GM20000 (cell line): Measurements from ENCODE around the gene TAF1.
A peak's percentile ranks its signal among the peaks of the same experiment; 100 is the strongest.
"Not testable (repeated sequence)": the region's sequence is repeated elsewhere in the genome, so short reads cannot be mapped to it uniquely, and the experiment has no call there.

Experiments
- DNase-seq: peaks from one replicate; pipeline ENCODE4 v3.0.0; 2012; ENCODE audit warnings: low spot score
- CTCF ChIP-seq: IDR thresholded peaks from 2 replicates; pipeline ENCODE4 v1.5.1; 2012; ENCODE audit warnings: mild to moderate bottlenecking, control low read depth; ENCODE audit errors: extremely low read depth, missing control alignments

The TAF1 gene

GRCh38 chrX:71365356-71365874 is 742 bp upstream of the TAF1 start:
- no peak for DNase-seq
- no peak for TF ChIP-seq CTCF

DNA sequence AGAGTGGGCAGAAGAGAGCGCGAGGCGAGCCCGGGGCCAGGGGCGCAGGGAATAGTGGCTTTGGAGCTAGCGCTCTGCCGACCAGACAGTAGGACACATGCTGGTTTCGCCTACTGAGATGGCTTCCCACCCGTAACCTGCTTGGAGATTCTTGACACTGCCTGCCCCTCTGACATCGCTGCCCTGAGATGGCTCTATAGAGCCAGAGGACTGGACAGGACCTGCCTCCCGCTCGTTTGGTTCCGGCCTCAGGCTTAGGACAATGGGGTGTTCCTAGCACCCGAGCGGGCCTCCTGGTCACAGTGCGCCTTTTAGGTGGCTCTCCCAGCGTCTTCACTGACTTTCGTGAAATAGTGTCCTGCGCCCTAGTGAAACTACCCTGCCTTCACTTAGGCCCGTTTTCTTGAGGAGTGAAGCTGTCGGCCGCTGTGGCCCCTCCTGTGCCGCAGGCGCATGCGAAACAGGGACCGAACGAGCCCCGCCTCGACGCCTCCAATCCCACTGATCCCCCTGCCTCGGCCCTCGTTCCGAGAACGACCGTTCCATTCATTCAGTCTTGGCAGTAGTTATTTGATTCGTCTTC is 608 bp downstream of the TAF1 start:
- no peak for TF ChIP-seq CTCF
- DNase-seq: peak; percentile 4

DNA sequence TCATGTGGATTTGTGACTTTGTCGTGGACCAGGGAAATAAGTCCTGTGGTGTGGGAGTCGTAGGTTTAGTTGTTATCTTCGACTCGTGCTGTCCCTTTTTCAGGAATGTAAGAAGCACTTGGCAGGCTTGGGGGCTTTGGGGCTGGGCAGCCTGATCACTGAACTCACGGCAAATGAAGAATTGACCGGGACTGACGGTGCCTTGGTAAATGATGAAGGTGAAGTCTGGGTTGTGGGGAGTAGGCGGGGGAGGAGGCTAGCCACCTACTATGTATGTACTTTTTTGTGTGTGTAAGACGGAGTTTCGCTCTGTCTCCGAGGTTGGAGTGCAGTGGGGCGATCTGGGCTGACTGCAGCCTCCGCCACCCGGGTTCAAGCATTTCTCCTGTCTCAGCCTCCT is 1.2 kb downstream of the TAF1 start:
- DNase-seq: no peak
- TF ChIP-seq CTCF: no peak

GRCh38 chrX:71372388-71372787 is 6.2 kb downstream of the TAF1 start:
- TF ChIP-seq CTCF: no peak
- no peak for DNase-seq

GRCh38 chrX:71378732-71379131 is 12.6 kb downstream of the TAF1 start:
- no peak for TF ChIP-seq CTCF
- no peak for DNase-seq

DNA sequence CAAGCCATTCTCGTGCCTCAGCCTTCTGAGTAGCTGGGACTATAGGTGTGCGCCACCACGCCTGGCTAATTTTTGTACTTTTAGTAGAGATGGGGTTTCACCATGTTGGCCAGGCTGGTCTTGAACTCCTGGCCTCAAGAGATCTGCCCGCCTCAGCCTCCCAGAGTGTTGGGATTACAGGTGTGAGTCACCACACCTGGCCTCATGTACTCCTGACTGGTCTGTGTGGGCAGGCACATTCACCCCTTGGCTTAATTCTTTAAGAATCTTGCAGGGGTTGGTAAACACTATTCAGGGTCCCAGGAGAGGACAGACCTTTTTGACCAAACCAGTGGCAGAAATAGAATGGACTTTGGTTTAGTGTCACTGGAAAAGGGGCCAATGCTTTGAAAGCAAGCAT is 25.6 kb downstream of the TAF1 start:
- DNase-seq: not testable (repeated sequence)

DNA sequence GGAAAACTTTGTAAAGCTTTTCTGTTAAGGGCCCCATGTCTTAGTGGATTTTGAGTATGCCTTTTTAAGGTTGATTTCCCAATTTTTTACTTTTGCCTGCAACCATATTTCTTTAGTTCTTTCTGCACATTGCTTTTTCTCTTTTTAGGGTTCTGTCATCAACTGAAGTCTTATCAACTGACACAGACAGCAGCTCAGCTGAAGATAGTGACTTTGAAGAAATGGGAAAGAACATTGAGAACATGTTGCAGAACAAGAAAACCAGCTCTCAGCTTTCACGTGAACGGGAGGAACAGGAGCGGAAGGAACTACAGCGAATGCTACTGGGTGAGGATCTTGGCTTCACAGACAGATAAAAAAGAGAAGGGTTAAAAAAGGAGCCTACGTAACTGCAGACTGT is 27.8 kb downstream of the TAF1 start:
- DNase-seq: no peak
- TF ChIP-seq CTCF: no peak

DNA sequence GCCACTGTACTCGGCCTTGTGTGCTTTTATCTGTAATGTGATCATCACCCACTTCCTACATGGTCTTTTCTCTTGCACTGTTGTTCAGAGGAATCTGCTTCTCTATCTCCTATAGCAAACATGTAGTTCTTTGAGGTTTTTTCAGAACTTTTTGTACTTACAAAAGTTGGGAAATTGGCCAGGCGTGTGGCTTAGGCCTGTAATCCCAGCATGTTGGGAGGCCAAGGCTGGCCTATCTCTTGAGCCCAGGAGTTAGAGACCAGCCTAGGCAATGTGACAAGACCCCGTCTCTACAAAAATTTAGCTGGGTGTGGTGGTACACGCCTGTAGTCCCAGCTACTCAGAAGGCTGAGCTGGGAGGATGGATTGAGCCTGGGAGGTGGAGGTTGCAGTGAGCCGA is 30.4 kb downstream of the TAF1 start:
- no peak for DNase-seq
- no peak for TF ChIP-seq CTCF
